Measurements from ENCODE around the gene CD47.

CD47 gene

DNA sequence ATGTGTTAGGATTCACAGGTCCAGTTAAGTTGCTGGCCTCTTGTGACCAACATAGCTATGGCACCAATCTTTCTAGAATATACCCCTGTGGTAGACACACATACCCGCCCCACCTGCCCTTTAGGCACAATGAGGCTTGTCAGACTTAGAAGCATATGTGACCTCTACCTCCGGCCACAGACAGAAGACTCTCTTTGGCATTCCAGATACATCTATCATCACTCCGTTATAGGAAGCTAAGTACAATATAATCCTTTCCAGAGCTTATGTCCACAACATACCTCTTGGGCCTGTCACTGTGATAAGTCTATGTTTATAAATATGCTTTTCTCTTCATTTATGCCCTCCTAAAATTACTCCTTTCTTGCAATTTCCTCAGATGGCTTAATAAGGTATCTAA, 39.8 kb downstream of the CD47 start:
- ATAC-seq (no peak), DNase-seq (no peak)

DNA sequence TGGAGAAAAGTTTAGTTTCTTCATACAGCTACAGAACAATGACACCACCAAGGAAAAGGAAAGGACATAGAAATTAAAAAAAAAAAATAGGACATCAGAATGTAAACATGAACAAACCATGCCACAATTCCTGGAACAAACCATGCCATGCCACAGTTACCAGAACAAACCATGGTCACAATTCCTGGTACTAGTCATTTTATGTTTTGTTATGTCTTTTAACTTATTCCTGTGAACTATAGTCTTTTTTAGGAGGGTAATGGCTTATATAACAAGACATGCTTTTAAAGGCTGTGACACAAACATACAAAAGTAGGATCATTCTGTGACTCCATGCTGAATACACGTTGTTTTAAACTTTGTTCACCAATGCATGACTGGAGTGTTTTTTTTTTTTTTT, 42.8 kb downstream of the CD47 start:
- no peak for ATAC-seq
- DNase-seq = no peak

DNA sequence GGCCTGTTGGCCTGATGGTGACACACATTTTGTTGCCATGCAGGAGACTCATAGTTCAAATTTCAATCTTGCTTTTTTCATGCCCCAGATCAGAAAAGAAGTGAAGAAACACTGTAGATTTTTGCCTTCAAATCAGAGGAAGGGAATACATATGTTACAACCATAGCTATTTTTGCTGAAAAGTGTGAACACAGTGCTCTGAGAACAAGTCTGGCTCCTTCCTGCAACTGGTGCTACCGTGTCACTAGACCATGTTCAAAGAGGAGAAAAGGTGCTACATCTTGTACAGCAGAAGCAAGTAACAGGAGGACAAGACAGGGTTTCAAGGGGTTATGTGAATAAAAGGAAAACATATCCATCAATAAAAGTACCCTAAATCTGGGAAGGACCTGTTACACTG, 44.6 kb downstream of the CD47 start:
- ATAC-seq = no peak
- DNase-seq = no peak

DNA sequence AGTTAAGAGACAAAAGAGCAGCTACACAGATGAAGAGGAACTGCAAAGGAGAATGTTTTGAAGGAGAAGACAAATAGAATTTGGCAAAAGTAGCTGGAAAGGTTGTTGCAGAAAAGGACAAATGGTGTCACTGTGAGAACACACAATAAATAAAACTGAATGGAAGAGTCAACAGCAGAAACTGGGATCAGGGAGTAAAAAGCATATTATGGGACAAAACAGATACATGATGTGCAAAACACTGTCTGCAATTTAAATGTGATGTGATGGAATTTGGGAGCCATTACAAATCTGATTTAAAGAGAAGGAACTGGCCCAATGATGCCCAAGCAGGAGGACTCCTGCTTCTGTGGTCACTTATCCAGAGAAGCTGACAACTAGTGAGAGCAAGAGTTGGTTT, 46.1 kb downstream of the CD47 start:
- no peak for ATAC-seq
- no peak for DNase-seq

DNA sequence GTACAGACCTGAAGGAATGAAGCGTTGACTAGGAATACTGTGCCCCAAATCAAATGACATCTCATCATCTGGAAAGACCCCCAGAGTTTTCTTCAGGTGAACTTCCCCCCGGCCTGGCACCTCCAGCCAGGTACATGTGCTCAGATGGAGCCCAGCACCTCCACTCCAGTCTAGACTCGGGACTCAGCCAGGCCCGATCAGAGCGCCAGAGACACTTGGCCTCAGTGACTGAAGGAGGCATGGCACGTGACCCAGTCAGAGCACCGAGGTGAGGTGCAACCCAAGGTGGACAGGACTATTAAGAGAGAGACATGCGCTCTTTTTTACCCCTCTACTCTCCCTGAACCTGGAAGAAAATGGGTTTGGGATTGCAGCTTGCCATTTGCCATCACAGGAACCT, 48.5 kb downstream of the CD47 start:
- ATAC-seq (no peak), DNase-seq (no peak)

DNA sequence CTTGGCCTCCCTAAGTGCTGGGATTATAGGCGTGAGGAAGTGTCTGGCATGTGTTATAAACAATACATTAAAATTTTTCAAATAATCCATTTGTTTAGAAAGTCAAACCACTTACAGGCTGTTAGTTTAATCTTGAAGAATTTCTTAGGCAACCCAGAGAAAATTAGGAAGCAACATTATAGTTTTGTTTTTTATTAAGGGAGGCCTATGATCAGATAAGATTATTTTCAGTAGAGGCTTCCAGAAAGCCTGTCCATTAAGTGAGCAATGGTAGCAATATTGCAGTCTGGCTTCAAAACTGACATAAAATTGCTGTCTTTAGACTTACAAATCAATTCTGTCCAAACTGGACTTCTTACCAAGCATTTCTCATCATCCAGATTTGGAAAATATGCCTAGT, 49.6 kb downstream of the CD47 start:
- DNase-seq (no peak), ATAC-seq (no peak)

DNA sequence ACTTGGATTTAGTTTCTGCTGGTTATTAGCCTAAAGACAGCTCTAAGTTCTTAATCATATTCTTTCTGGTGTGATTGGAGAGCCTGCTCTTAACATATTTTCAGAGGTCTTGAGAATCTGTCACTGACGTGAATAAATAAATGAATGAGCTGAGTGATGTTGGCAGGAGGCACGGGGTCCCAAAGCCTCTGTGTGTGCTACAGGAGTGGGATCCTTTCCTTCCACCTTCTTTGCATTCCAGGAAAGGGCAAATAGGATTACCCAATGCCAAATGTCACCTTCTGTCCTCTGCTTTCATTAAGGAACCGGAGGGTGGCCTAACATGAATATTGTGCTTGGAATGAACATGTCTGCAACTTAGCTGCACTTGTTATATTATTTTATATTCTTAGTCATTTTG, 53.1 kb downstream of the CD47 start:
- DNase-seq = no peak
- ATAC-seq = no peak

DNA sequence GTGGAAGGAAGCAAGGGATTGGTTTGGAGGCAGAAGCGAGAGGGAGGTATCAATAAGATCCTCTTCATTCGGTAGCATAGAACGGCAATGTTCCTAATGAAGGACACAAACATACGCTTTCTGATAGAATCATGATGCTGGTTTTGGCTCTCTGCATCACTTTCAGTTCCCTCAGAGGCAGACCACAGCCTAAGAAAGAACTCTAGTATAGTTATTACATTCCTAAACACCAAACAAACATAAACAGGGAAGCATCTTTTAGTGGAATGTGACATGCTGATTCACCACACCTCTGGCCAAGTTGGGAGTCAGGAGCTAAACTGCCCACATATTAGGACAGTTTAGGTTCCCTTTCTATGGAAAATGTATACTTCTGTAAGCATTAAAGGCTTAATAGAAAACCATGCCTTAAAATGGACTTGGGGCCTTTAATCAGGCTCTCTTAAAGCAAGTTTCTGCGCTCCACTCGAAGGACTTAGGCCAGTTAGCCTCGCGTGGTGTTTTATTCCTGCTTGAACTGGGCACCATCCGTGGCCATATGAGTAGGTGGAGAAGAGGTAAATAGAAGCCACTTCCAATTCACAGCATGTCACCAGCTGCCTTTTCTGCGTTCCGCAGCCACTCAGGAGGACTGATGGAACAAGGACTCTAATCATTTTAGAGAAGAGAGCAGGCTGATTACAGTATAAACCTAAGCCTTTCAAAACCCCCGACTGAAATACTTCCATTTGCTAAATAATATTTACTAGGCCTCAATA, 53.7 kb downstream of the CD47 start:
- ATAC-seq (no peak), DNase-seq (no peak)

DNA sequence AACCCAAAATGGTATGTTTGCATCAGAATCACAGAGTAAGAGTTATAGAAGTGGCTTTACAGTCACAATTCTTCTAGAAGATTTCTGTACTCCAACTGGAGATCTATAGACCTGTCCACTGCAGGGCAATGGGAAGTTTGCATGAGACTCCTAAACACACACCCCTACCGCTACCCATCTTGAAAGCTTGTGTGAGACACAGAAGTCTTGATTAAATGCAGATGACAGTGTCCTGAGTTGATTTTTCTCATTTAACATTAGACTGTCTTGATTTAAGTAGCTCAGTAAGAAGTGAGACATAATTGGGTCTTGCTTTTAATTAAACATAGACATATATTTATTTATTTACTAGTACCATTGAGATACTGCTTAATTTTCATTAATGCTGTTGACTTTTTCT, 54.4 kb downstream of the CD47 start:
- no peak for ATAC-seq
- DNase-seq = no peak

DNA sequence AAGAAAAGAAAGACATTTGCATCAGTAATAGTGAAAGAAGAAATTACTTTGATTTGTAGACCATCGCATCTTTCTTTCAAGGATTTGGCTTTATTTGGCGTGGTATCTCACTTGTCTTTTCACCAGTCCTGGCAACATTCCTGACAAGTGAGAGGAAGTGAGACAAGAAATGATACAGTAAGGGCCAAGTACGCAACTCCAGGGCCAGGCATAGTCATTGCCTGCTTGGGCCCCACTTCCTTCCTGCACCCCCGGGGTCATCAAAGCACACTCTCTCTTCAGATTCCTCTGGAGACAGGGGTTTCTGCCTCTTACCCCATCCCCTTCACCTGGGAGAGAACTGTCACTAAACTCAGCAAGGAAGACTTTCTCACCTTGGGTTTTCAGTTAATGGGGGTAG, 55.1 kb downstream of the CD47 start:
- no peak for DNase-seq
- no peak for ATAC-seq

DNA sequence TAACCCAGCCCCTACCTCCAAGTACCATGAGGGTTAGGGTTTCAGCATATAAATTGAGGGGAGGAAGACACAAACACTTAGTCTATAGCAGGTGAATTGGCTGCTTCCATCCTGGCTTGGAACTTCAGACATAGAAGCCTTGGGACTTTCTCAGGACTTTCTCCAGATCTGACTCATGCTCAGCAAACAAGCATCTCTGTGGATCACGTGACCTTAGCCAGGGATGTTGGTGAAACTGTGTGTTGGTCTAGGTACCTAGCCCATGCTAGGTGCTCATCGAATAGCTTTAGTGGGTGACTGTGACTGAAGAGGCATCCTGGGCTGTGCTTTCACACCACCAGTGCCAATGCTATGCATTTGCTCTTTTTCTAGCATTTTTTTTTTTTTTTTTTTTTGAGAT, 58.9 kb downstream of the CD47 start:
- no peak for DNase-seq
- ATAC-seq = no peak

DNA sequence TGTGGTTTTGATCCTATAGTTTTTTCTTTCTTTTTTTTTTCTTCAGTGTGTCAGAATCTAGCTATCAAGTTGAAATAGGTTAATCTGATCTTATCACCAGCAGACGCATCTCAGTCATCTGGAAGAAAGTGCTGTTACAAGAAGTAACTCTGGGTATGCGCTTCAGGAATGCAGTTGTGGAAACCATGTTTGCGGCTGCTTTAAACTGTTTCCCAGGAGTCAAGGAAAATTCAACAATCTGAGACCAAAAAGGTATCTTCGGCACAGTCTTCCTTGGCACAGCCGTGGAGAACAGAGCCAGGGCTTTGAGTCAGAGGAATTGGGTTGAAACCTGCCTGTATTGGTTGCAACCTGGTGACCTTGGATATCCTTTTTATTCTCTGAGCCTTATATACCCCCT, 59.9 kb downstream of the CD47 start:
- no peak for ATAC-seq
- no peak for DNase-seq

DNA sequence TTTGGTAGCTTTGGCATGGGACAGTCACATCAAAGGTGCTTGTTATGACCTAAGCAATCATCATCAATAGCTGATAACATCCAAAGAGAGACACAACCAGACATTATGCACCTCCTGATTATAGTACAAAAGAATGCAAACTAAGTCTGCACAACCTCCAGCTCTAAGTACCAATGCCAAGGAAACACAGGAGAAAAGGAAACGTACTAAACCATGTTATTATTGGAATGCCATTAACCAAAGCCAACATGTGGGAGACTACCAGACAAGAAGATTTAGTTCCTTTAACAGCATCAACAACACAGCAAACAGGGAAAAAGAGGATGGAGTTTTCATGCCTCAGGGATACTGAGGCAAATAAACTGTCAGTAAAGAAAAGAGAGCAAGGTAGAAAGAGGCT, 61.4 kb downstream of the CD47 start:
- no peak for DNase-seq
- no peak for ATAC-seq

DNA sequence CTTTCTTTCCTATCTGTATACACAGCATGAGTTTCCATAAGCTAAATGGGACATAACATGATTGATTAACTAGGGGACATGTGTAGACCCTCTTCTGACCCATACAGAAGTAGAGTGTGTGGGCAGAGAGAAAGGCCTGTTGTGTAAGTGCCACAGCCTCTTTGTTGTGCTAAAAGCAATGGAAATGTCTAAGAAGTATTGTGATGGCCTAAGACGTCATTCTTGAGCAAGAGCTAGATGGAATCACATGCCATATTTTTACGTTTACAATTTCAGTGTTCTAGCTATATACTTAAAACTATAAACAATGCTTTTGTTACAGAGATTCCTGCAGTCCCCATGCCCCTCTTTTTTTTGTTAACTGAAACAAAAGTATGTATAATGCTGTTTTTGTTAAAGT, 61.9 kb downstream of the CD47 start:
- DNase-seq (no peak), ATAC-seq (no peak)

DNA sequence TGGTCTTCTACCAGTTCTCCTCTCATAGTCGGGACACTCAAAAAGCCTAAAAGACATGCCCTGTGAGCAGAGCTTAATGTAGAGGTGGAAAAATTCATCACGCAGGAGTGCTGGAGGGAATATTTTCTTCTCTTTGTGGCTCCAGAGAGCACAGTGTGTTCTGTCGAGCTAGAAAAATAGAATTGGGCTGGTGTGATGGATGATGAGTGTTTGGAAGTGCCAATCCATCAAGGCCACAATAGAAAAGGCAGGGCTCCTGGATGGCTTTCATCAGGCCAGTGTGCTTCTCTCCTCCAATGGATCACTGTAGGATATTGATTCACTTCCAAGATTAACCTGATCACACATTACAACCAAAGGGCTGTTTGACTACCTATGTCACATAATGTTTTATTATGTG, 65.7 kb downstream of the CD47 start:
- DNase-seq (no peak), ATAC-seq (no peak)

DNA sequence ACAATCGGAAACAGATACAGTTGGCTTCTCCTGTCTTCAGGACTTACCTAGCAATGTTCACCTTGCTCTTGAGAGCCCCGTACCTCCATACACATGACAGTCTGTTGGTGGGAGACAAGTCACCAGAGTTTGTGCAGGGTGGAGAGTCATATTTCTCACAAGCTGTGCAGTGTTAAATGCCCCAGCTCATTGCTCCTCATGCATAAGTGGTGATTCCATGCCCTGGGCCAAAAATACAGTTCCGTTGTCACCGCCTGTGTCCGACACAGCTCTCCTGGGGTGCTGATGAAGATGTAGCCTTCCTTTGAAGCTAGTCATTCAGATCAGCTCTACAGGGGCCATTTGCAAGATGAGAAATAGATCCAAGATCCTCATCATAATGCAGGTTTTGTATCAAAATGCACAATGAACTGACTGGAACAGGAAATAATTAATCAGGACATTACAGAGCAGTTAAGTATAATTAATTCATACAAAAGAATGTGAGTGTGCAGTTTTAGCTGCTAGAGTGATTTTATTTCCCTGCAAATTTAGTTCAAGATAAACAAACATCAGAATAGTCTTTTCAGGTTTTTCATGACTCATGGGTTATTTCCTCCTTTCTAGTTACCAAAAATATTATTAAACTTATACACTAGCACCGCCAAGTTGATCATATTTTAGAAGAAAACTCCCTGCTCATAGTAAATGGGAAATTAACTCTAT, 66.5 kb downstream of the CD47 start:
- ATAC-seq (no peak), DNase-seq (no peak)

DNA sequence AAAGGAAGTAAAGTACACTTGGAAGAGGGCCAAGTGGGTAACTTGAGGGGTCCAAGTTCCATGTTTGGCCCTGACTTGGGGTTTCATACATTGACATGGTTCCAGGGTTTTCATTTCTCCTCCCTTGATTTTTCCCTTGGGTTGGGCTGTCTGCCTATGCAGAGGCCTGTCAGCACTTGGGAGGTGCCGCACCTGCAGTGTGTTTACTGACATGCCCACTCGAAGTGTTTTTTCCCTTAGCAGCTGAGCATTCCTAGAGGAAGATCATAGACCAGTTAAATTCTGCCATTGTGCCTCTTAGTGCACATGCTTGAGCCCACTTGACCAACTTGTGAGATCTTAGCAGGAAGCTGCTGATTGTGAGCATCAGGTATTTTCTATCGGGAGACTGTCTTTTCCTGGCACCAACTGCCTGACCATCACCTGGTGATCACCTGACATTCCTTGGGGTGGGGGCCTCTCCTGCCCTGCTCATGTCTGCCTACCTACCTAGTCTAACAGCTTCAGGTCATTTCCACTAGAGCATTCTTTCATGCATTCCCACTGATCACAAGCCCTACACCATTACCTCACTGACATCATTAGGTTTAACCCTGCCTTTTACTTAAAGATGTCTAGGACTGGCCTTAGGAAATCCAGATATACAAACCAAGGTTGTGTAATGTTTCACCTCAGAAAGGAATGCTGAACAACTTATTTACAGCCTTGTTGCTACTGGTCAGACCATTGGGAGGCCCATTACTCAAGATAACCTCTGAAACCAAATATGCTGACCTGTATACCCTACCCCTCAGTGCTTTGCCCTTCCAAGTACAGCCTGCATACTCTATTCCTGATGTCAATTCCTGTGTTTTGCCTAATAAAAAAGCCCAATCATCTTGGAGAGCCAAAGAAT, 68.3 kb downstream of the CD47 start:
- no peak for DNase-seq
- ATAC-seq = no peak

DNA sequence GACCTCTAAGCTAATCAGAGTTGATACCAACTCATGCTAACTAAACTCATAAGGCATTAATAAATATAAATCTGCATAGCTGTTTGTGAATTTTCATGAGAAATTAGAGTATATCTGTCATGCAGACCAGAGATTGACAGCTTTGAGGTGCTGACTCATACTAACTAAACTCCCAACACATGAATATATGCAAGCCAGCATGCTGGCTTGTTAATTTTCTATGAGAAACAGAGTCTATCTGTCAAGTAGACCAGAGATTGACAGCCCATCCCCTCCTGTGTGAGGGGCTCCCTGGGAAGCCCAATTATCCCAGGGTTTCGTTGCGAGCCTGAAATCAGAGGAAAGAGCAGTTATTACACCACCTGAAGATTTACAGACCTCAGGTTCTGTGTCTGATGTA, 69.3 kb downstream of the CD47 start:
- ATAC-seq (no peak), DNase-seq (no peak)

DNA sequence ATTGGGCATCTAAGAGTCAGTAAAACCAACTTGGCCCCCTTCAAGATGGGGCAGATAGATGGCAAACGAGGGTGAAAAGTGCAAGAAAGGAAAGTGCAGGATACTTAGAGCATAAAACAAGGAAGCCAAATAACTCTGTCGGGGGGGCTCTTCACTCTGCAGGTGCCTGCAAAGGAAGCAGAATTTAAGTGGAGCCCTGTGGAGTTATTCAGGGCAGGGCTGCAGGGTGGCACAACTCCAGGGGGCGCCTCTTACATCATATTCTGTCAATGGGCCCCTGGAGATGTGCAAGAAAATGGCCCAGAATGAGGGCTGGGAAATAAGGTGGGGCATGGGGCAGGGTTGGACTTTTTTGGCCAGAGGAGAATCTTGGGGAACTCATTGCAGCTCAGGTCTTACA, 69.7 kb downstream of the CD47 start:
- ATAC-seq (no peak), DNase-seq (no peak)

DNA sequence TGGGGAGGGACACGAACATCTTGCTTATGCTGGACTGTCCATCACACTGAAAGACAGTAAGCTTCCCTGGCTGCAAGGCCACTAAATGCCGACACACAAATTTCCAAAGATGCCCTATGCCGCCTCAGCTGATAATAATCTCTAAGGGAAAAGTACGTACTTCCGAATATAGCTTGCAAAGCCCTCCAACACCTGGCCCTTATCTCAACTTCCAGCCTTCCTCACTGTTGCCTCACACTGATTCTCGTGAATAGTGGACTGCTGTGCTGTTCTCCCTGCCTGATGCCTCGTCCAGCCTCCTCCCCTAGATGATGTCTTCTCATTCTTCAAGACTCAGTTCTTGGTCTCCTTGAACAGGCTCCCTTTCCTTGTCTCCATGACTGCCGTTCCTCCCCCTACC, 72.3 kb downstream of the CD47 start:
- DNase-seq (no peak), ATAC-seq (no peak)

DNA sequence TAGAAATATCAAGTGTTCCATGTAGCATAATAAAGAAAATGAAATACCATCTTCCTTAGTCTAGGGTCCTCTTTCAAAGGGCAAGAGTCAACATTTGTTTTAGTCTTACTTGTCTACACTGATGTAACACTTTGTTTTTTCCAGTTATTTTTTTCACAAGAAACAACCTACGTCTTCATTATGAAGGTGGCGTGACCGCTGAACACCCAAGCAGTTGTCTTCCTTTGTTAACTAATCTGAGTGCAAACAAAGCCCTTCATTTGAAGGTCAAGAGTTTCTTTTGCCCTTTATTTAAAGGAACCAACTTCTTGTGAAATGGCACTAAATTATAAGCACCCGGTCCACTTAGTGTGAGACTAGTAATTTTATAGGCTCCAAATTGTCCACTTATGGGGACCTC, 73.2 kb downstream of the CD47 start:
- ATAC-seq (no peak), DNase-seq (no peak)

DNA sequence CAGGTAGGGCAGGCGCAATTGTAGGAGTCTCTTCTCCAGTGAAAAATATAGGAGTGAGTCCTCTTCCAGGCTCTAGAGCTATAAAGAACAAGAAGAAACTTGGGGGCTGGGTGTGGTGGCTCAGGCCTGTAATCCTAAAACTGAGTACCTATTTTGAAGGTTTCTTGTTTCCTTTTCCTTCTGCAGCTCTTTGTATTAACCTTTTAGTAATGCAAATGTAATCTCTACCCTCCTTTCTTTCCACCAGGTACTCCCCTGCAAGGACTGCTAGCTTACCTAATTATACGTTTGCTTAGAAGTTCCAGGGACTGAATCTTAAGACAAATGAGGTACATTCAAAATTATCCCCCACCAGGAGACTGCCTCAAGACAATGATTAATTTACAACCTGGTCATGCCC, 75.9 kb downstream of the CD47 start:
- DNase-seq (no peak), ATAC-seq (no peak)

Data from stimulated activated naive CD8-positive, alpha-beta T cell treated with anti-CD3 and anti-CD28 coated beads, Interleukin-15, Interleukin-2, amounts not matched to agents 100 U/mL and 50 U/mL, for 24 hours (primary cell).